Activated CD8-positive, alpha-beta memory T cell treated with anti-CD3 and anti-CD28 coated beads for 36 hours (primary cell): ENCODE measurements around the gene TLR4. TPM values are rescaled to one million over a fixed set of nuclear protein-coding genes. Genes with fewer than 3 reads are reported as not detected.

Experiments used
- CTCF ChIA-PET: fragments of 350-600 bp; sonication (Branson Sonifier 250); formaldehyde crosslinking; loops from one replicate; lab custom pipeline; 2021; ENCODE audit warnings: antibody characterized with exemption; lab: Charles Lee
- POLR2A ChIA-PET: fragments of 350-600 bp; sonication (Branson Sonifier 250); formaldehyde crosslinking; loops from one replicate; lab custom pipeline; 2021; ENCODE audit warnings: antibody characterized with exemption; lab: Charles Lee
- total RNA-seq, 2 experiments: library from RNA; stranded (reverse); gene quantifications; one replicate each; pipeline ENCODE4 v1.2.3, GENCODE V29; 2021

Gene TLR4
- total RNA-seq, 2 experiments from 2014 or later: not detected

GRCh38 chr9:117707561-117707960, 3.4 kb downstream of the TLR4 start:
- POLR2A ChIA-PET: no interaction called here
- CTCF ChIA-PET: no interaction called here

- ChIA-PET POLR2A (no interaction called here), CTCF (no interaction called here)
Observed at GRCh38 chr9:117709936-117710335, 5.7 kb downstream of the TLR4 start.

DNA sequence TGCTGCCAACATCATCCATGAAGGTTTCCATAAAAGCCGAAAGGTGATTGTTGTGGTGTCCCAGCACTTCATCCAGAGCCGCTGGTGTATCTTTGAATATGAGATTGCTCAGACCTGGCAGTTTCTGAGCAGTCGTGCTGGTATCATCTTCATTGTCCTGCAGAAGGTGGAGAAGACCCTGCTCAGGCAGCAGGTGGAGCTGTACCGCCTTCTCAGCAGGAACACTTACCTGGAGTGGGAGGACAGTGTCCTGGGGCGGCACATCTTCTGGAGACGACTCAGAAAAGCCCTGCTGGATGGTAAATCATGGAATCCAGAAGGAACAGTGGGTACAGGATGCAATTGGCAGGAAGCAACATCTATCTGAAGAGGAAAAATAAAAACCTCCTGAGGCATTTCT, 10.1 kb downstream of the TLR4 start:
- ChIA-PET POLR2A (no interaction called here), CTCF (no interaction called here)

GRCh38 chr9:117715411-117715989, 11.3 kb downstream of the TLR4 start:
- CTCF ChIA-PET: no interaction called here
- POLR2A ChIA-PET: no interaction called here

DNA sequence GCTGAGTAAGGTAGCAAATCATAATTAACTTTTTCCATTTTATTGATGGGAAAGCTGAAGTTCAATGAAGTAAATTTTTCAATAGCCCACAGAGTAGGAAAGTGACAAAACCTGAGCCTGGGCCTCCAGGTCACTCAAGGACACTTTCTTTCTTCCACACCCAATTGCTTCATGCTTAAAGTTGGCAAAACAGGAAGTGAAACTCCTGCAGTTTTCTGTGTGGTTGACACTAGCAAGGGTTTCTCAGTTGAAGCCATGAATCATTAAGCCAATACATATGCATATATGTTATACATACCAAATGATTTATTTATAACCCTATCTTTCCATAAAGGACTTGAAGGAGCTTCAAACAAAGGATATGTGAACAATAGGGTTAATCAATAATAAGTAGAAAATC, 13.9 kb downstream of the TLR4 start:
- ChIA-PET POLR2A (no interaction called here), CTCF (no interaction called here)

- ChIA-PET POLR2A (no interaction called here), CTCF (no interaction called here)
Observed at GRCh38 chr9:117718701-117719100, 14.5 kb downstream of the TLR4 start.

GRCh38 chr9:117719161-117719920, 15.1 kb downstream of the TLR4 start:
- ChIA-PET POLR2A (no interaction called here), CTCF (no interaction called here)

GRCh38 chr9:117720066-117720465, 15.9 kb downstream of the TLR4 start:
- CTCF ChIA-PET: no interaction called here
- POLR2A ChIA-PET: no interaction called here

GRCh38 chr9:117720555-117720954, 16.4 kb downstream of the TLR4 start:
- ChIA-PET CTCF (no interaction called here), POLR2A (no interaction called here)

DNA sequence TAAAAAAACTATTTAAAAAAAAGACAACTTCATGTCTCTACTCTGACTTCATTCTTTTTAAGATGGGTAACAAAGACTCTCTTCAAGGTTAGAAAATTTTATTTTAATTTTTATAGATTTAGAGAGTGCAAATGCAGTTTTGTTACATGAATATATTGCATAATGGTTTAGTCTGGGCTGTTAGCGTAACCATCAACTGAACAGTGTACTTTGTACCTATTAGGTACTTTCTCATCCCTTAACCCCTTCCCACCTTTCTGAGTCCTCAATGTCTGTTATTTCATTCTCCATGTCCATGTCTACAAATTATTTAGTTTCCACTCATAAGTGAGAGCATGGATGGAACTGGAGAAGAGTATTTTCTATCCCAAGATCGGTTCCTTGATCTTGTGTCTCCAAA, 16.8 kb downstream of the TLR4 start:
- ChIA-PET CTCF (no interaction called here), POLR2A (no interaction called here)

- CTCF ChIA-PET: no interaction called here
- POLR2A ChIA-PET: no interaction called here
Observed at GRCh38 chr9:117722108-117722761, 18.0 kb downstream of the TLR4 start.

- POLR2A ChIA-PET: no interaction called here
- CTCF ChIA-PET: no interaction called here
Observed at GRCh38 chr9:117723986-117724625, 19.9 kb downstream of the TLR4 start.

GRCh38 chr9:117725426-117725887, 21.3 kb downstream of the TLR4 start:
- ChIA-PET CTCF (no interaction called here), POLR2A (no interaction called here)

- POLR2A ChIA-PET: no interaction called here
Observed at GRCh38 chr9:117729375-117729774, 25.2 kb downstream of the TLR4 start.

GRCh38 chr9:117732494-117732893, 28.3 kb downstream of the TLR4 start:
- ChIA-PET POLR2A (no interaction called here), CTCF (no interaction called here)

More at GRCh38 chr9:117729375-117729774, 25.2 kb downstream of the TLR4 start:
- CTCF ChIA-PET: no interaction called here

GRCh38 chr9:117733465-117733864, 29.3 kb downstream of the TLR4 start:
- CTCF ChIA-PET: no interaction called here
- POLR2A ChIA-PET: no interaction called here

- ChIA-PET POLR2A (no interaction called here), CTCF (no interaction called here)
Observed at GRCh38 chr9:117734082-117734481, 29.9 kb downstream of the TLR4 start.

- POLR2A ChIA-PET: no interaction called here
- CTCF ChIA-PET: no interaction called here
Observed at GRCh38 chr9:117734523-117735314, 30.5 kb downstream of the TLR4 start.

GRCh38 chr9:117737721-117738226, 33.6 kb downstream of the TLR4 start:
- ChIA-PET POLR2A (no interaction called here), CTCF (no interaction called here)
